Breast epithelium (tissue), 4 donors: ENCODE measurements around the gene VIL1. TPM values are rescaled to one million over a fixed set of nuclear protein-coding genes. Genes with fewer than 3 reads are reported as not detected.

Experiments used
- DNase-seq, 2 donors: peaks; one replicate each; pipeline ENCODE4 v3.0.0-alpha.2; 2019; ENCODE audit warnings: low spot score in 2 of 2
- H3K27ac ChIP-seq, 2 donors: fragments of 200-600 bp; sonication (generic) in 1 of 2; one replicate each; pipeline ENCODE4 v1.5.1; 2016 to 2019; ENCODE audit warnings: mild to moderate bottlenecking in 1 of 2
- H3K27me3 ChIP-seq, 2 donors: fragments of 200-600 bp; sonication (generic) in 1 of 2; one replicate each; pipeline versions ENCODE4 v1.5.1 to v1.6.0; 2017 to 2019; ENCODE audit warnings: control low read depth in 1 of 2, mild to moderate bottlenecking in 1 of 2
- H3K36me3 ChIP-seq: fragments of 200-600 bp; one replicate; pipeline ENCODE4 v1.5.1; 2019
- H3K4me1 ChIP-seq, 2 donors: fragments of 200-600 bp; sonication (generic); one replicate each; pipeline ENCODE4 v1.5.1; 2016 to 2019; ENCODE audit warnings: control low read depth in 1 of 2
- H3K4me3 ChIP-seq, 3 donors: fragments of 200-600 bp; sonication (generic); 1 replicate in 2 of 3; 2 replicates in 1 of 3; pipeline ENCODE4 v1.5.1; 2016 to 2019; ENCODE audit warnings: mild to moderate bottlenecking in 3 of 3, moderate library complexity in 2 of 3
- H3K9me3 ChIP-seq, 2 donors: fragments of 200-600 bp; sonication (generic) in 1 of 2; one replicate each; pipeline ENCODE4 v1.5.1; 2016 to 2019; ENCODE audit warnings: control low read depth in 1 of 2
- CTCF ChIP-seq, 3 donors: fragments of 450-650 bp; IDR thresholded peaks; one replicate each; pipeline ENCODE4 v1.5.1; 2016 to 2017; ENCODE audit warnings: antibody characterized with exemption in 3 of 3, mild to moderate bottlenecking in 3 of 3, moderate library complexity in 3 of 3
- POLR2A ChIP-seq: fragments of 450-650 bp; IDR thresholded peaks from one replicate; pipeline ENCODE4 v1.6.1; 2016; ENCODE audit warnings: antibody characterized with exemption, mild to moderate bottlenecking, moderate library complexity
- POLR2AphosphoS5 ChIP-seq, 3 donors: sonication (generic); formaldehyde crosslinking; IDR thresholded peaks; one replicate each; pipeline ENCODE4 v1.6.1; 2017; ENCODE audit warnings: antibody characterized with exemption in 3 of 3
- intact Hi-C: fragments of 100-400 bp; cut with DNase I; formaldehyde crosslinking; loops from one replicate; pipeline ENCODE4 v1.15.1; 2023; ENCODE audit warnings: low total_unique reads
- total RNA-seq, 3 donors: library from RNA; depleted of rRNA; stranded (reverse); fragments of >200 nt; gene quantifications; one replicate each; pipeline ENCODE4 v1.1.0, GENCODE V29; 2016

VIL1 gene
- total RNA-seq, 3 donors from 2014 or later, result under 0.01 to 2.9 TPM; not detected in 1

- TF ChIP-seq POLR2A, result no peak
- no peak for TF ChIP-seq POLR2AphosphoS5 (IDR thresholded peaks at IDR 0.05)
- TF ChIP-seq CTCF (IDR thresholded peaks at IDR 0.05), result no peak
- intact Hi-C loops, result no loop called here
- H3K4me1 ChIP-seq, result no peaks in the 10 kb centered on the region
- H3K27ac ChIP-seq, result no peak overlapping the region
- H3K4me3 ChIP-seq, result no peak overlapping the region
- H3K9me3 ChIP-seq, result no peaks in the 10 kb centered on the region
- H3K36me3 ChIP-seq, result peaks cover 6% of the 10 kb centered on the region
- no peak for DNase-seq
- no peaks in the 10 kb centered on the region for H3K27me3 ChIP-seq
These were observed 53.1 kb downstream of the VIL1 start for GRCh38 chr2:218471982-218472381.

GRCh38 chr2:218472988-218473387 lies 54.1 kb downstream of the VIL1 start:
- H3K27me3 ChIP-seq, result no peaks in the 10 kb centered on the region
- intact Hi-C loops, result no loop called here
- peaks cover 6% of the 10 kb centered on the region for H3K36me3 ChIP-seq
- no peaks in the 10 kb centered on the region for H3K4me1 ChIP-seq
- no peak overlapping the region for H3K4me3 ChIP-seq
- no peak for DNase-seq
- H3K9me3 ChIP-seq, result no peaks in the 10 kb centered on the region
- no peak overlapping the region for H3K27ac ChIP-seq
- TF ChIP-seq POLR2AphosphoS5 (IDR thresholded peaks at IDR 0.05) (no peak), POLR2A (no peak), CTCF (IDR thresholded peaks at IDR 0.05) (no peak)

GRCh38 chr2:218474527-218474926 lies 55.6 kb downstream of the VIL1 start:
- Histone ChIP-seq H3K4me3 (no peak overlapping the region), H3K27me3 (no peaks in the 10 kb centered on the region), H3K36me3 (peaks cover 6% of the 10 kb centered on the region), H3K27ac (no peak overlapping the region), H3K9me3 (no peaks in the 10 kb centered on the region), H3K4me1 (no peaks in the 10 kb centered on the region)
- no peak for DNase-seq
- intact Hi-C loops, result no loop called here
- no peak for TF ChIP-seq POLR2A
- no peak for TF ChIP-seq CTCF (IDR thresholded peaks at IDR 0.05)
- no peak for TF ChIP-seq POLR2AphosphoS5 (IDR thresholded peaks at IDR 0.05)

- intact Hi-C loops, result no loop called here
- Histone ChIP-seq H3K4me3 (no peak overlapping the region), H3K4me1 (no peaks in the 10 kb centered on the region), H3K9me3 (no peaks in the 10 kb centered on the region), H3K36me3 (peaks cover 6% of the 10 kb centered on the region), H3K27me3 (no peaks in the 10 kb centered on the region), H3K27ac (peak overlapping the region in 1 of 2 donors; percentile 30)
- DNase-seq, result no peak
- TF ChIP-seq POLR2AphosphoS5 (IDR thresholded peaks at IDR 0.05) (no peak), POLR2A (no peak), CTCF (IDR thresholded peaks at IDR 0.05) (no peak)
These were observed 57.8 kb downstream of the VIL1 start for GRCh38 chr2:218476676-218477075.

GRCh38 chr2:218477247-218477646 lies 58.3 kb downstream of the VIL1 start:
- Histone ChIP-seq H3K9me3 (no peaks in the 10 kb centered on the region), H3K4me3 (no peak overlapping the region), H3K4me1 (no peaks in the 10 kb centered on the region), H3K27me3 (no peaks in the 10 kb centered on the region), H3K36me3 (peaks cover 6% of the 10 kb centered on the region), H3K27ac (no peak overlapping the region)
- TF ChIP-seq POLR2A (no peak), POLR2AphosphoS5 (IDR thresholded peaks at IDR 0.05) (no peak), CTCF (IDR thresholded peaks at IDR 0.05) (no peak)
- intact Hi-C loops, result no loop called here
- no peak for DNase-seq
